HG02840 (cell line): ENCODE results near the gene ARHGEF28.

Source experiments
- ATAC-seq: cut with Tn5 transposase; IDR thresholded peaks from one replicate; pipeline ENCODE4 v1.9.1; 2021; ENCODE audit warnings: mild to moderate bottlenecking, moderate library complexity, moderate number of reproducible peaks; ENCODE audit not compliant: unreplicated experiment, low FRiP score

Gene ARHGEF28

GRCh38 chr5:73766902-73767301 is 140.9 kb downstream of the ARHGEF28 start:
- no peak for ATAC-seq

GRCh38 chr5:73770172-73771025 is 144.4 kb downstream of the ARHGEF28 start:
- ATAC-seq = no peak

GRCh38 chr5:73774924-73775323 is 148.9 kb downstream of the ARHGEF28 start:
- ATAC-seq = no peak

GRCh38 chr5:73776405-73776804 is 150.4 kb downstream of the ARHGEF28 start:
- ATAC-seq = no peak

GRCh38 chr5:73777192-73777591 is 151.2 kb downstream of the ARHGEF28 start:
- no peak for ATAC-seq

GRCh38 chr5:73780302-73781080 is 154.5 kb downstream of the ARHGEF28 start:
- ATAC-seq = no peak

- ATAC-seq = no peak
Measured at GRCh38 chr5:73781107-73781768, 155.2 kb downstream of the ARHGEF28 start.

GRCh38 chr5:73783828-73784227 is 157.8 kb downstream of the ARHGEF28 start:
- ATAC-seq = no peak

- no peak for ATAC-seq
Measured at GRCh38 chr5:73786043-73786831, 160.2 kb downstream of the ARHGEF28 start.

GRCh38 chr5:73789851-73790281 is 163.9 kb downstream of the ARHGEF28 start:
- ATAC-seq = no peak

- ATAC-seq = no peak
Measured at GRCh38 chr5:73791389-73791788, 165.4 kb downstream of the ARHGEF28 start.

GRCh38 chr5:73792687-73793320 is 166.8 kb downstream of the ARHGEF28 start:
- ATAC-seq = no peak

- ATAC-seq = no peak
Measured at GRCh38 chr5:73793911-73794310, 167.9 kb downstream of the ARHGEF28 start.

GRCh38 chr5:73796164-73797131 is 170.5 kb downstream of the ARHGEF28 start:
- ATAC-seq = no peak

- no peak for ATAC-seq
Measured at GRCh38 chr5:73797132-73797510, 171.1 kb downstream of the ARHGEF28 start.

GRCh38 chr5:73799401-73799972 is 173.5 kb downstream of the ARHGEF28 start:
- no peak for ATAC-seq

- ATAC-seq = no peak
Measured at GRCh38 chr5:73801686-73802085, 175.7 kb downstream of the ARHGEF28 start.

- no peak for ATAC-seq
Measured at GRCh38 chr5:73805449-73805848, 179.5 kb downstream of the ARHGEF28 start.
